Fibroblast of lung (primary cell): ENCODE data around the gene GPSM1.

Source experiments
- EZH2 ChIP-seq: IDR thresholded peaks from 2 replicates; pipeline ENCODE4 v1.5.1; 2012; ENCODE audit warnings: low read length, control low read depth, mild to moderate bottlenecking; ENCODE audit errors: missing control alignments
- TF ChIP-seq, protein P1 (sequence below), 2 donors: IDR thresholded peaks in 1 of 2; conservative IDR thresholded peaks in 1 of 2; 1 replicate in 1 of 2; 2 replicates in 1 of 2; pipeline ENCODE4 v1.5.1; 2011 to 2012; ENCODE audit warnings: low read length in 2 of 2, control low read depth in 1 of 2, inconsistent platforms in 1 of 2, low read depth in 1 of 2, mild to moderate bottlenecking in 1 of 2

DNA sequence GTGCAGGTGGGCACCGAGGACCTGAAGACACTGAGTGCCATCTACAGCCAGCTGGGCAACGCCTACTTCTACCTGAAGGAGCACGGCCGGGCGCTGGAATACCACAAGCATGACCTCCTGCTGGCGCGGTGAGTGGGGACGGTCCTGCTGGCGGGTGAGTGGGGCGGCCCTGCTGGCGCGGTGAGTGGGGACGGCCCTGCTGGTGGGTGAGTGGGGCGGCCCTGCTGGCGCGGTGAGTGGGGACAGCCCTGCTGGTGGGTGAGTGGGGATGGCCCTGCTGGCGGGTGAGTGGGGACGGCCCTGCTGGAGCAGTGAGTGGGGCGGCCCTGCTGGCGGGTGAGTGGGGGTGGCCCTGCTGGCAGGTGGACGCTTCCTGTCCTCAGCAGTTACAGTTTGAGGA is 7.2 kb downstream of the GPSM1 start:
- TF ChIP-seq, protein P1, sequence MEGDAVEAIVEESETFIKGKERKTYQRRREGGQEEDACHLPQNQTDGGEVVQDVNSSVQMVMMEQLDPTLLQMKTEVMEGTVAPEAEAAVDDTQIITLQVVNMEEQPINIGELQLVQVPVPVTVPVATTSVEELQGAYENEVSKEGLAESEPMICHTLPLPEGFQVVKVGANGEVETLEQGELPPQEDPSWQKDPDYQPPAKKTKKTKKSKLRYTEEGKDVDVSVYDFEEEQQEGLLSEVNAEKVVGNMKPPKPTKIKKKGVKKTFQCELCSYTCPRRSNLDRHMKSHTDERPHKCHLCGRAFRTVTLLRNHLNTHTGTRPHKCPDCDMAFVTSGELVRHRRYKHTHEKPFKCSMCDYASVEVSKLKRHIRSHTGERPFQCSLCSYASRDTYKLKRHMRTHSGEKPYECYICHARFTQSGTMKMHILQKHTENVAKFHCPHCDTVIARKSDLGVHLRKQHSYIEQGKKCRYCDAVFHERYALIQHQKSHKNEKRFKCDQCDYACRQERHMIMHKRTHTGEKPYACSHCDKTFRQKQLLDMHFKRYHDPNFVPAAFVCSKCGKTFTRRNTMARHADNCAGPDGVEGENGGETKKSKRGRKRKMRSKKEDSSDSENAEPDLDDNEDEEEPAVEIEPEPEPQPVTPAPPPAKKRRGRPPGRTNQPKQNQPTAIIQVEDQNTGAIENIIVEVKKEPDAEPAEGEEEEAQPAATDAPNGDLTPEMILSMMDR (conservative IDR thresholded peaks at IDR 0.05 in 1 of 2, IDR thresholded peaks at IDR 0.05 in 1 of 2; ENCODE audit: low read depth in 1 of 2, low read length in 2 of 2): no peak
- no peak for TF ChIP-seq EZH2
